CD4-positive, alpha-beta T cell treated with Interleukin-2 at 100 ng/mL for 4 hours (primary cell): ENCODE measurements around the gene PDE11A.

Source experiments
- DNase-seq: peaks from one replicate; pipeline ENCODE4 v3.0.0-alpha.2; 2020; ENCODE audit warnings: low spot score

PDE11A gene

GRCh38 chr2:177692783-177693269, 379.8 kb downstream of the PDE11A start:
- no peak for DNase-seq

GRCh38 chr2:177692042-177692782, 380.4 kb downstream of the PDE11A start:
- DNase-seq: no peak

GRCh38 chr2:177691177-177691576, 381.4 kb downstream of the PDE11A start:
- no peak for DNase-seq

- no peak for DNase-seq
Measured at GRCh38 chr2:177689623-177690022, 383.0 kb downstream of the PDE11A start.

- DNase-seq: no peak
Measured at GRCh38 chr2:177688844-177689243, 383.7 kb downstream of the PDE11A start.

- no peak for DNase-seq
Measured at GRCh38 chr2:177683661-177684069, 388.9 kb downstream of the PDE11A start.

GRCh38 chr2:177682836-177683660, 389.5 kb downstream of the PDE11A start:
- no peak for DNase-seq

- DNase-seq: no peak
Measured at GRCh38 chr2:177682006-177682405, 390.6 kb downstream of the PDE11A start.

GRCh38 chr2:177680866-177681712, 391.5 kb downstream of the PDE11A start:
- no peak for DNase-seq

GRCh38 chr2:177679611-177680605, 392.7 kb downstream of the PDE11A start:
- no peak for DNase-seq

GRCh38 chr2:177678939-177679338, 393.6 kb downstream of the PDE11A start:
- DNase-seq: no peak

- DNase-seq: no peak
Measured at GRCh38 chr2:177676636-177677035, 395.9 kb downstream of the PDE11A start.

GRCh38 chr2:177675825-177676224, 396.8 kb downstream of the PDE11A start:
- DNase-seq: no peak

- no peak for DNase-seq
Measured at GRCh38 chr2:177675350-177675821, 397.2 kb downstream of the PDE11A start.

GRCh38 chr2:177673602-177674595, 398.7 kb downstream of the PDE11A start:
- no peak for DNase-seq

- no peak for DNase-seq
Measured at GRCh38 chr2:177671662-177672061, 400.9 kb downstream of the PDE11A start.

GRCh38 chr2:177670791-177671535, 401.6 kb downstream of the PDE11A start:
- no peak for DNase-seq

GRCh38 chr2:177669625-177670330, 402.8 kb downstream of the PDE11A start:
- DNase-seq: no peak
